Dendritic cell treated with granulocyte-macrophage colony-stimulating factor and Interleukin-4, amounts not matched to agents 40 ng/mL and 50 ng/mL, for 4 days (primary cell): ENCODE data around the gene CD79A.

ENCODE experiments used
- H3K27ac Mint-ChIP-seq: one replicate; pipeline ENCODE4 v1.8.0; 2022; ENCODE audit warnings: mild to moderate bottlenecking, mixed read lengths
- H3K27me3 Mint-ChIP-seq: one replicate; pipeline ENCODE4 v1.8.0; 2022; ENCODE audit warnings: mild to moderate bottlenecking, mixed read lengths
- H3K36me3 Mint-ChIP-seq: one replicate; pipeline ENCODE4 v1.8.0; 2022; ENCODE audit warnings: low read depth, mixed read lengths
- H3K4me1 Mint-ChIP-seq: one replicate; pipeline ENCODE4 v1.8.0; 2022; ENCODE audit warnings: low read depth, mixed read lengths
- H3K4me3 Mint-ChIP-seq: one replicate; pipeline ENCODE4 v1.8.0; 2022; ENCODE audit warnings: mild to moderate bottlenecking, moderate library complexity, mixed read lengths
- H3K9me3 Mint-ChIP-seq: one replicate; pipeline ENCODE4 v1.8.0; 2022; ENCODE audit warnings: mixed read lengths
- intact Hi-C: fragments of 100-400 bp; cut with micrococcal nuclease; formaldehyde crosslinking; loops from one replicate; pipeline ENCODE4 v1.15.0; 2022

The CD79A gene

DNA sequence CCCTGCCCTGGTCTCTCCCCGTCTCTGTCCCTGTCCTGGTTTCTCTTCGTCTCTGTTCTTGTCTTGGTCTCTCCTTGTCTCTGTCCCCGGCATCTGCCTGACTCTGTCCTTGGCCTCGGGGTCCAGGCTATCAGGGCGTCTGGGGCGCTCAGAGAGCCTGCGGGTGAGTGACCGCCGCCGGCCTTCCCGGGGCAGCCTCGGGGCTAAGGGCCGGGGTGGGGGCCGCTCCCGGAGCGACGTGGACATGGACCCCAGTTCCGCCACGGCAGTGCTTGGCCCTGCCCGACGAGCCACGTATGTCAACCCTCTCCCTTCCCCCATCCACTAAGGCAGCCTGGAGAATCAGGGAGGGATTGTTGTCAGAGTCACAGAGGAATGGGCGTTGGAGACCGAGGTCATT lies 20.7 kb downstream of the CD79A start:
- Mint-ChIP-seq H3K4me1 (no peaks in the 10 kb centered on the region), H3K27ac (no peak overlapping the region), H3K4me3 (no peak overlapping the region), H3K27me3 (no peaks in the 10 kb centered on the region), H3K9me3 (no peaks in the 10 kb centered on the region), H3K36me3 (peaks cover 98% of the 10 kb centered on the region)
- intact Hi-C loops, result no loop called here

DNA sequence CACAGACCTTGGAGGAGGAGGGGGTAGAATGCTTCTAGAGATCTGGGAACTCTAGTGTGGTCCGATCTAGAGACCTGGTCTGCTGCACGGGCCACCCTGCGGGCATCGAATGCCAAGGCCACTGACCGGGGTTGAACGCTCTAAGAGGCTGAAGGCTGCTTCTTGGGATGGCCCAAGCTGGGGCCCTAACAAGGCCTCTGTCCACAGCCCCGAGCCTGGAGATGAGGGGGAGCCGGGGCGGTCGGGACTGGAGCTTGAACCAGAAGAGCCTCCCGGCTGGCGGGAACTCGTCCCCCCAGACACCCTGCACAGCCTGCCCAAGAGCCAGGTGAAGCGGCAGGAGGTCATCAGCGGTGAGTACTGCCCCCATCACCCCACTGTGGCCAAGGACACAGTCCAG lies 21.2 kb downstream of the CD79A start:
- no peaks in the 10 kb centered on the region for H3K4me1 Mint-ChIP-seq
- no peak overlapping the region for H3K4me3 Mint-ChIP-seq
- H3K27ac Mint-ChIP-seq, result no peak overlapping the region
- peaks cover 98% of the 10 kb centered on the region for H3K36me3 Mint-ChIP-seq
- intact Hi-C loops, result no loop called here
- H3K9me3 Mint-ChIP-seq, result no peaks in the 10 kb centered on the region
- H3K27me3 Mint-ChIP-seq, result no peaks in the 10 kb centered on the region

DNA sequence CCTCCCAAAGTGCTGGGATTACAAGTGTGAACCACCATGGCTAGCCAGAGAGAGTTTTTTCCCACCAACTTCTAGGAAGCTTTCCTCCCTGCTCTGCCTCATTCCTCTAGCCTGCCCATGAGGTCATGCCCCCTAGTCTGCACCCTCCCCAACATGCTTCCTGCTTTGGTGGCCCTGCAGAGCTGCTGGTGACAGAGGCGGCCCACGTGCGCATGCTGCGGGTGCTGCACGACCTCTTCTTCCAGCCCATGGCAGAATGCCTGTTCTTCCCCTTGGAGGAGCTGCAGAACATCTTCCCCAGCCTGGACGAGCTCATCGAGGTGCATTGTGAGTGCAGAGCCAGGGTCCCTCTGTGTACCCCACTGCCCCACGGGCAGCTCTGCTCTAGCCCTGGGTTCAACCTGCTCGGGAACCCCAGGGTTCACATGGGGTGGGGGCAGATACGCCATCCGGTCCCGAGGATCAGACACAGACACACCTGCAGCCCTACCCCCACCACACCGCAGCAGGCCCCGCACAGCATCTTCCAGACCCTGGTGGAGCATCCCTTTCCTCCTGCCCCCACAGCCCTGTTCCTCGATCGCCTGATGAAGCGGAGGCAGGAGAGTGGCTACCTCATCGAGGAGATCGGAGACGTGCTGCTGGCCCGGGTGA lies 24.8 kb downstream of the CD79A start:
- Mint-ChIP-seq H3K27ac (no peak overlapping the region), H3K9me3 (no peaks in the 10 kb centered on the region), H3K4me3 (no peak overlapping the region), H3K36me3 (peaks cover 100% of the 10 kb centered on the region), H3K27me3 (no peaks in the 10 kb centered on the region), H3K4me1 (no peaks in the 10 kb centered on the region)
- intact Hi-C loops, result no loop called here

DNA sequence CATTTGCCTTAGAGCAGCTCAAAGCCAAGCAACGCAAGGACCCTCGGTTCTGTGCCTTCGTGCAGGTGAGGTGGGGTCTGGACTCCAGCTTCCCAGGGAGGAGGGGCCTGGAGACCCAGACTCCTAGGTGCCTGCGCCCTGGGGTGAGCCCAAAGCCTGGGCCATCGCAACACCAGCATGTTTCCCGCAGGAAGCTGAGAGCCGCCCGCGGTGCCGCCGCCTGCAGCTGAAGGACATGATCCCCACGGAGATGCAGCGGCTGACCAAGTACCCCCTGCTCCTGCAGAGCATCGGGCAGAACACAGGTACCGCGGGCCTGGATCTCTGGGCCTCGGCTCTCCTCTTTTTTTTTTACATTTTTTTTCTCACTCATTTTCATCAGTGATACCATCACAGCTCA lies 25.5 kb downstream of the CD79A start:
- peaks cover 100% of the 10 kb centered on the region for H3K36me3 Mint-ChIP-seq

DNA sequence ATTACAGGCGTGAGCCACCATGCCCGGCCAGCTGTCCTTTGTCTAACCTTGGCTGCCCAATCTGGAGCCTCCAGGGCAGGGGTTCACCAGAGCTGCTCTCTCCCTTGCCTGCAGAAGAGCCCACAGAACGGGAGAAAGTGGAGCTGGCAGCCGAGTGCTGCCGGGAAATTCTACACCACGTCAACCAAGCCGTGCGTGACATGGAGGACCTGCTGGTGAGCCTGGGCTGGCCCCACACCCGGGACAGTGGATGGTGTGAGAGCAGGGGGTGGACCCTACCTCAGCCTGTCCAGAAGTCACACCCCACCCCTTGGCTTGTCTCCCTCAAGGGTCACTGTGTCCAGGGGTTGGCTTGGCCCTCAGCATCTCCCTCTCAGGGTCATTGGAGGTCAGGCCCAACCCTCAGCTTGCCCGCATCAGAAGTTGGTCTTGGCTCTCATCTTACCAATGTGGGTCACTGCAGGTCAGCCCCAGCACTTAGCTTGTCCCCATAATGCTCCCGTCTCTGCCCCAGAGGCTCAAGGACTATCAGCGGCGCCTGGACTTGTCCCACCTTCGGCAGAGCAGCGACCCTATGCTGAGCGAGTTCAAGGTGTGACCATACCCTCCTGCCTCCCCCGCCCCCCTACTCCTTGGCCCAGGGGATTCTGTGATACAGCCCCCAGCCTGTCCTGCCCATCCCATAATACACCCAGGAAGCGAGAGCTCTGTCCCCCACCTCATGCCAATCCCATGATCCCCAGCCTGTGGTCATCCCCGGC lies 26.3 kb downstream of the CD79A start:
- Mint-ChIP-seq H3K9me3 (no peaks in the 10 kb centered on the region), H3K36me3 (peaks cover 100% of the 10 kb centered on the region), H3K4me3 (no peak overlapping the region), H3K27me3 (peaks cover under 1% of the 10 kb centered on the region), H3K27ac (no peak overlapping the region), H3K4me1 (no peaks in the 10 kb centered on the region)
- intact Hi-C loops, result no loop called here

More for the DNA sequence above, 25.5 kb downstream of the CD79A start:
- H3K9me3 Mint-ChIP-seq, result no peaks in the 10 kb centered on the region
- H3K27me3 Mint-ChIP-seq, result no peaks in the 10 kb centered on the region
- no peaks in the 10 kb centered on the region for H3K4me1 Mint-ChIP-seq
- intact Hi-C loops, result no loop called here
- no peak overlapping the region for H3K4me3 Mint-ChIP-seq
- H3K27ac Mint-ChIP-seq, result no peak overlapping the region

DNA sequence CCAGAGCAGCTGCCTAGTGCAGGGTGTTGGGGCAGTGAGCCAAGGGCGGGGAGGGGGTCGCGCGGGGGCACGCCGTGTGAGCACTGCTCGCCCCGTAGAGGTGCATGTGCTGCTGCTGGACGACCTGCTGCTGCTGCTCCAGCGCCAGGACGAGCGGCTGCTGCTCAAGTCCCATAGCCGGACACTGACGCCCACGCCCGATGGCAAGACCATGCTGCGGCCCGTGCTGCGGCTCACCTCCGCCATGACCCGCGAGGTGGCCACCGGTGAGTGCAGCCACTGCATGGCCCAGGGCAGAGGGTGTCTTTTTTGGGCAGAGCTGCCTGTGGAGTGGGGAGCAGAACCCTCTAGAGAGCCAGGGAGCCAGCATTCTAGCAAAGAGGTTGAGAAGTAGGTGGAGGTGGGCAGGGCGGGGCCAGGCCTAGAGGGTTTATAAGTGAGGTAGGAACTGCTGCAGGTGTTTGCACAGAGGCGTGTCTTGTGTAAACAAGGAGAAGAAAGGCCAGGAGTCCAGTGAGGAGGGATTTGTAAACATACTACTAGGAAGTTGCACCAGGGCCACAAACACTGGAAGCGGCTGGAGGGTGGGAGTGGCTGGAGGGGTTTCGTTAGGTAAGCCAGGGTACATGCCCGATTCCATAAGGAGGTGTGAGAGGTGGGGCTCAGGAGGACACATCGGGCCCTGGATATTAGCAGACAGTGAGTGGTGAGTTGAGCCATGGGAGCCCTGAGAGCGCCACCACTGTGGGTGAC lies 27.2 kb downstream of the CD79A start:
- no peaks in the 10 kb centered on the region for H3K4me1 Mint-ChIP-seq
- H3K9me3 Mint-ChIP-seq, result no peaks in the 10 kb centered on the region
- intact Hi-C loops, result no loop called here
- no peak overlapping the region for H3K27ac Mint-ChIP-seq
- peaks cover 99% of the 10 kb centered on the region for H3K36me3 Mint-ChIP-seq
- no peak overlapping the region for H3K4me3 Mint-ChIP-seq
- H3K27me3 Mint-ChIP-seq, result peaks cover 6% of the 10 kb centered on the region

DNA sequence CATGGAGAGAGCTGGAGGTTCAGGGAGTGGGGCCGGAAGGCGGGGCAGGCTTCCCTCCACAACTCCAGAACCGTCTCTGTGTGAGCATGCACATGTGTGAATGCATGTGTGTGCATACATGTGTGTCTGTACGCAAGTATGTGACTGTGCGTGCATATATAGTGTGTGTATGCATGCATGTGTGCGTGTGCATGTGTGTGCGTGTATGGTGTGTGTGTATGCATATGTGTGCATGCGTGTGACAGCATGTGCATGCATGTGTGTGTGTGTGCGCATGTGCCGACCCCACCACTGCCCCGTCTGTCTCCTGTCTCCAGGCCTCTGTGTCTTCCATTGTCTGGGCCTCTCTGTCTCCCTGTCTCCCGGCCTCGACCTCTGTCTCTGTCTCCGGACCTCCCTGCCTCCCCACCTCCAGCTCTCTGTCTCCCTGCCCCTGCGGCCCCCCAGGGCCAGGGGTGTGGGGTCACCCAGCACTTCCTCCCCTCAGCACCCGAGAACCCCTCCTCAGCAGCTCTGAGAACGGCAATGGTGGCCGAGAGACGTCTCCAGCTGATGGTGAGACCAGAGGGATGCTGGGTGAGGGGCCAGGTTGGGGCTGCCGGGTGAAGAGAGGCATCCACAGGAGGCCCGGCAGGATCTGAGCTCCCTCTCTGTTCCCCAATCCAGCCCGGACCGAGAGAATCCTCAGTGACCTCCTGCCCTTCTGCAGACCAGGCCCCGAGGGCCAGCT lies 28.4 kb downstream of the CD79A start:
- Mint-ChIP-seq H3K27me3 (peaks cover 11% of the 10 kb centered on the region), H3K4me1 (peaks cover 2% of the 10 kb centered on the region), H3K36me3 (peaks cover 87% of the 10 kb centered on the region), H3K9me3 (no peaks in the 10 kb centered on the region), H3K27ac (no peak overlapping the region), H3K4me3 (no peak overlapping the region)
- intact Hi-C loops, result no loop called here

DNA sequence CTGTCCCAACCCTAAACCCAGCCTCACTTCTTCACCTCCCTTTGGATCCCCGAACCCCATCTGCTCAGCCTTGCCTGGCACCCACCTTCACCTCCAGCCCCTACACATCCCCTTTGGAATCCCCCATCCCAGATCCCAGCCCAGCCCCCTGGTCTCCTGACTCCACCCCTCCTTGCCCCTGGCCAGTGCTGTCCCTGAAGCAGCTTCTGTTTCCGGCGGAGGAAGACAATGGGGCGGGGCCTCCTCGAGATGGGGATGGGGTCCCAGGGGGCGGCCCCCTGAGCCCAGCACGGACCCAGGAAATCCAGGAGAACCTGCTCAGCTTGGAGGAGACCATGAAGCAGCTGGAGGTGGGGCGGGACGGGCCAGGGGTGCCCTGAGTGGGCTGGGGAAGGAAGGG lies 29.2 kb downstream of the CD79A start:
- intact Hi-C loops, result no loop called here
- H3K27me3 Mint-ChIP-seq, result peaks cover 19% of the 10 kb centered on the region
- peaks cover 79% of the 10 kb centered on the region for H3K36me3 Mint-ChIP-seq
- H3K4me1 Mint-ChIP-seq, result peaks cover 5% of the 10 kb centered on the region
- no peak overlapping the region for H3K27ac Mint-ChIP-seq
- no peak overlapping the region for H3K4me3 Mint-ChIP-seq
- no peaks in the 10 kb centered on the region for H3K9me3 Mint-ChIP-seq

DNA sequence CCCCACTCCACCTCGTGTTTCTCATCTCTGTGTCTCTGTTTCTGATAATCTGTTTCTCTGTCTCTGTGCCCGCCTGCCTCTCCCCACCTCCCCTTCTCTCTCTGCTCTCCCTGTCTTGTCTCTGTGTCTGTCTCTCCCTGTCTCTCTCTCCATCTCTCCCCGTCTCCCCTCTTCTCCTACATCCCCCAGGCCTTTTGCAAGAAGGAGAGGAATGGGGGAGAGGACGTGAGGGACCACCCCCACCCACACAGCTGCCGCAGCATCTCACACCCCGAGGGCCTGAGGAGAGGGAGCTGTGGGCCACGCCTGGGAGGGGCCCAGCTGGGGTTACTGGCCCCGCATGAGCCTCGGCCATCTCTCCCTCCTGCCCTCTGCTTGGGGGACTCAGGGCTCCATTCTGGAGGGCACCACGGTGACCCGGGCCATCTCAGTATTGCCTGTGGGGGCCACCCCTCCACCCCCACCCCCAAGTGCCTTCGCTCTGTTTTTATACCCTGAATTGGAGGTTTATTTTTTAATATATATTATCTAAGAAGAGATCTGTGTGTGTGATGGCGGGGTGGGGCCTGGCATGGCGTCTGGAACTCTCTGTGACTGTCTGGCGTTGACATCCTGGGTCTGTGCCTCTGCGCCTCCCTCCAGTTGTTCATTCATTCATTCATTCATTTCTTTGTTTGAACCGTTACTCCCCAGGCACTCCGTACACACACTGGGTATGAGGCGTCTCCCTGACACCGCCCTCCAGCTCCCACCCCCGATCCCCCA lies 30.0 kb downstream of the CD79A start:
- H3K36me3 Mint-ChIP-seq, result peaks cover 70% of the 10 kb centered on the region

DNA sequence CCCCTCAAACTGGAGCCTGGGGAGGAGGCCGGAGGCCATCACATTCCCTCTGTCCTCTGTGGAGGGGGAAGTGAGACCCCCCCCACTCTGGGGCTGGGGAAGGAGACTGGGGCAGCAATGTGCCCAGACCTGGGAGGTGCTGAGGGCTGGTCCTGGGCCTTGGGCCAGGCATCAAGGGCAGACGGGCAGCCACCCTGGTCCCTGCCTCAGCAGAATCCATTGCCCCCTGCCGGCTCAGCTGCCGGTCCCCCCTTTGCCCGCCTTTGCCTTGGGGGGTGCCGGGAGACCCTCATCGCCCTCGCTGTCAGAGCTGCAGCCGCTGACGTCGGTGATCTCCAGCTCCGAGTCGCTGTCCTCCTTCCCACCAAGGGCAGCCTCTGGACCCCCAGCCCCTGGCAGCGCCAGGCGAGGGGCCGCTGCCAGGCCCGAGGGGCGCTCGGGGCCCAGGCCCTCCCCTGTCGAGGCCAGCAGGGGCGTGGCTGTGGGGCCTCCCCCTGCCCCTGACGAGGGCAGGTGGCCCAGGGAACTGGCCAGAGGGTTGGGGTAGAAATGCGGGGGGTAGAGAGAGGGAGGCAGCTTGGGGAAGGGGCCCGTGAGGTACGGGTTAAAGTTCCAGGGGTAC lies 31.0 kb downstream of the CD79A start:
- Mint-ChIP-seq H3K27me3 (peaks cover 36% of the 10 kb centered on the region), H3K4me3 (no peak overlapping the region), H3K4me1 (peaks cover 5% of the 10 kb centered on the region), H3K27ac (no peak overlapping the region), H3K36me3 (peaks cover 60% of the 10 kb centered on the region), H3K9me3 (no peaks in the 10 kb centered on the region)
- intact Hi-C loops, result no loop called here

More for the DNA sequence above, 30.0 kb downstream of the CD79A start:
- Mint-ChIP-seq H3K27ac (no peak overlapping the region), H3K4me1 (peaks cover 5% of the 10 kb centered on the region), H3K4me3 (no peak overlapping the region), H3K9me3 (no peaks in the 10 kb centered on the region), H3K27me3 (peaks cover 27% of the 10 kb centered on the region)
- intact Hi-C loops, result no loop called here

DNA sequence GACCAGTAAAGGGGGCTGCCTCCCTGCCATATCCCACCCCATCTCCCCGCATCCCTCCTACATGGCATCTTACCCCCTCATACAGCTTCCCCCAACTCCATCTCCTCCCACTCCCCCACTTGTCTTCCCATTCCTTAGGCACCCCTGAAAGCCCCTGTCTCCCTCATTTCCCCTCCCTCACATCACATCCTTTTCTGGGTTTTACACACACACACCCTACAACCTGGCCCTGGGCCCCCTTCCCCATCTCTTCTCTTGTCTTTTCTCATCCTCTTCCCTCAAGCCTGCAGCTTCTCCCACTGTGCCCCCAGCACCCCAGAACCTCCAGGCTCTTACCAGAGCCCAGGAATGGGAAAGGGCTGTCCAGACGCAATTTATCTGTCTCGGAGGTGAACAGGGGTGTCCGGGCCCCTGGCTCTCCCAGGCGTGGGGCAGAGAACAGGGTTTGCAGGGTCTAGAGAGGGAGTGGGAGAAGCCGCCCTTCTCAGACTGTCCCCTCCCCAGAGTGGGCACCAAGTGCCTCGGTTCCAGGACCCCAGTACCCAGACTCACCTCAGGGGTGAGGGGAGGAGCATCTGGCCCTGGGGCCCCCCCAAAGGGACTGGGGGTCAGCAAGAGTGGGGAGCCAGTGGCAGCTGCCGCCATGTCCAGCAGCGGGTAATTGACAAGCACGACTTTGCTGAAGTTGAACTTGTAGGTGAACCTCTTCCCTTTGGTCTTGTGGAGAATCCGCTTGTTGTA lies 31.8 kb downstream of the CD79A start:
- H3K36me3 Mint-ChIP-seq, result peaks cover 53% of the 10 kb centered on the region
- no peak overlapping the region for H3K4me3 Mint-ChIP-seq
- no peak overlapping the region for H3K27ac Mint-ChIP-seq
- intact Hi-C loops, result no loop called here
- peaks cover 44% of the 10 kb centered on the region for H3K27me3 Mint-ChIP-seq
- no peaks in the 10 kb centered on the region for H3K9me3 Mint-ChIP-seq
- H3K4me1 Mint-ChIP-seq, result peaks cover 5% of the 10 kb centered on the region

DNA sequence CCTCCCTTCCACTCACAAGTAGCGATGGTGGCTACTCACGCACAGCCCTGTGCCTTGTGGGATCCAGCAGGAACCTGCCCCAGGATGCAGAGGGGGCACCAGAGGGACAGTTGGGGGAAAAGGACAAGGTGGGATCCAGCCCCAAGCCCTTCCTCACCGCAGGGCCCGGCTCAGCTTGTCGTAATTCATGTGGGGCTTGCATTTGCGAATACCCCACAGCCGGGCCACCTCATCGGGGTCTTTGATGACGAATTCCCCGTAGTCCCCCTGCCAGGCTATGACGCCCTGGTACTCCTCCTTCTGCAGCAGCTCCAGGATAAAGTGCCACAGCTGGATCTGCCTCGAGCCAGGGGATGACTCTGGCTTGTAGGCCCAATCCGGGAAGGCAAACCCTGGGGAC lies 32.6 kb downstream of the CD79A start:
- no peaks in the 10 kb centered on the region for H3K9me3 Mint-ChIP-seq
- peaks cover 44% of the 10 kb centered on the region for H3K36me3 Mint-ChIP-seq
- H3K4me1 Mint-ChIP-seq, result peaks cover 5% of the 10 kb centered on the region
- peaks cover 49% of the 10 kb centered on the region for H3K27me3 Mint-ChIP-seq
- H3K27ac Mint-ChIP-seq, result no peak overlapping the region
- no peak overlapping the region for H3K4me3 Mint-ChIP-seq
- intact Hi-C loops, result no loop called here
